Measurements from ENCODE around the gene GTF2F2. TPM values are rescaled to one million over a fixed set of nuclear protein-coding genes. Genes with fewer than 3 reads are reported as not detected.
"Not testable (repeated sequence)": the region's sequence is repeated elsewhere in the genome, so short reads cannot be mapped to it uniquely, and the experiment has no call there.

GTF2F2 gene
- total RNA-seq, 1 experiment from 2014 or later = 67.7 TPM

GRCh38 chr13:45225370-45225769 lies 105.1 kb downstream of the GTF2F2 start:
- no peak for DNase-seq (ENCODE audit: low read depth, low spot score)
- in situ Hi-C loops (cut with HindIII; ENCODE audit: low pct_unique_long_range_greater_than_20kb, low sequenced_read_pairs) = no loop called here

GRCh38 chr13:45226024-45226423 lies 105.7 kb downstream of the GTF2F2 start:
- no peak for DNase-seq (ENCODE audit: low read depth, low spot score)
- in situ Hi-C loops (cut with HindIII; ENCODE audit: low pct_unique_long_range_greater_than_20kb, low sequenced_read_pairs) = no loop called here

GRCh38 chr13:45228002-45228401 lies 107.7 kb downstream of the GTF2F2 start:
- no peak for DNase-seq (ENCODE audit: low read depth, low spot score)
- in situ Hi-C loops (cut with HindIII; ENCODE audit: low pct_unique_long_range_greater_than_20kb, low sequenced_read_pairs) = no loop called here

GRCh38 chr13:45229172-45229571 lies 108.9 kb downstream of the GTF2F2 start:
- in situ Hi-C loops (cut with HindIII; ENCODE audit: low pct_unique_long_range_greater_than_20kb, low sequenced_read_pairs) = no loop called here
- no peak for DNase-seq (ENCODE audit: low read depth, low spot score)

GRCh38 chr13:45231305-45231704 lies 111.0 kb downstream of the GTF2F2 start:
- no peak for DNase-seq (ENCODE audit: low read depth, low spot score)
- in situ Hi-C loops (cut with HindIII; ENCODE audit: low pct_unique_long_range_greater_than_20kb, low sequenced_read_pairs) = no loop called here

- in situ Hi-C loops (cut with HindIII; ENCODE audit: low pct_unique_long_range_greater_than_20kb, low sequenced_read_pairs) = no loop called here
- DNase-seq (ENCODE audit: low read depth, low spot score) = no peak
These were observed 111.4 kb downstream of the GTF2F2 start for GRCh38 chr13:45231722-45232121.

- DNase-seq (ENCODE audit: low read depth, low spot score) = no peak
- in situ Hi-C loops (cut with HindIII; ENCODE audit: low pct_unique_long_range_greater_than_20kb, low sequenced_read_pairs) = no loop called here
These were observed 112.3 kb downstream of the GTF2F2 start for GRCh38 chr13:45232591-45232990.

- in situ Hi-C loops (cut with HindIII; ENCODE audit: low pct_unique_long_range_greater_than_20kb, low sequenced_read_pairs) = no loop called here
- no peak for DNase-seq (ENCODE audit: low read depth, low spot score)
These were observed 118.9 kb downstream of the GTF2F2 start for GRCh38 chr13:45238945-45239795.

GRCh38 chr13:45240143-45240542 lies 119.8 kb downstream of the GTF2F2 start:
- in situ Hi-C loops (cut with HindIII; ENCODE audit: low pct_unique_long_range_greater_than_20kb, low sequenced_read_pairs) = no loop called here
- DNase-seq (ENCODE audit: low read depth, low spot score) = peak; percentile 25

GRCh38 chr13:45242070-45242469 lies 121.8 kb downstream of the GTF2F2 start:
- DNase-seq (ENCODE audit: low read depth, low spot score) = peak; percentile 54
- in situ Hi-C loops (cut with HindIII; ENCODE audit: low pct_unique_long_range_greater_than_20kb, low sequenced_read_pairs) = no loop called here

GRCh38 chr13:45242524-45242923 lies 122.2 kb downstream of the GTF2F2 start:
- no peak for DNase-seq (ENCODE audit: low read depth, low spot score)
- in situ Hi-C loops (cut with HindIII; ENCODE audit: low pct_unique_long_range_greater_than_20kb, low sequenced_read_pairs) = no loop called here

- DNase-seq (ENCODE audit: low read depth, low spot score) = no peak
- in situ Hi-C loops (cut with HindIII; ENCODE audit: low pct_unique_long_range_greater_than_20kb, low sequenced_read_pairs) = no loop called here
These were observed 122.8 kb downstream of the GTF2F2 start for GRCh38 chr13:45243077-45243476.

- DNase-seq (ENCODE audit: low read depth, low spot score); in situ Hi-C loops (cut with HindIII; ENCODE audit: low pct_unique_long_range_greater_than_20kb, low sequenced_read_pairs): not testable (repeated sequence)
These were observed 124.4 kb downstream of the GTF2F2 start for GRCh38 chr13:45244736-45245135.

GRCh38 chr13:45249662-45250061 lies 129.4 kb downstream of the GTF2F2 start:
- in situ Hi-C loops (cut with HindIII; ENCODE audit: low pct_unique_long_range_greater_than_20kb, low sequenced_read_pairs) = no loop called here
- DNase-seq (ENCODE audit: low read depth, low spot score) = no peak

- in situ Hi-C loops (cut with HindIII; ENCODE audit: low pct_unique_long_range_greater_than_20kb, low sequenced_read_pairs) = no loop called here
- no peak for DNase-seq (ENCODE audit: low read depth, low spot score)
These were observed 134.1 kb downstream of the GTF2F2 start for GRCh38 chr13:45254396-45254795.

GRCh38 chr13:45255247-45255987 lies 135.1 kb downstream of the GTF2F2 start:
- DNase-seq (ENCODE audit: low read depth, low spot score) = no peak
- in situ Hi-C loops (cut with HindIII; ENCODE audit: low pct_unique_long_range_greater_than_20kb, low sequenced_read_pairs) = no loop called here

- no peak for DNase-seq (ENCODE audit: low read depth, low spot score)
- in situ Hi-C loops (cut with HindIII; ENCODE audit: low pct_unique_long_range_greater_than_20kb, low sequenced_read_pairs) = no loop called here
These were observed 135.9 kb downstream of the GTF2F2 start for GRCh38 chr13:45256254-45256653.

- no peak for DNase-seq (ENCODE audit: low read depth, low spot score)
- in situ Hi-C loops (cut with HindIII; ENCODE audit: low pct_unique_long_range_greater_than_20kb, low sequenced_read_pairs) = no loop called here
These were observed 137.5 kb downstream of the GTF2F2 start for GRCh38 chr13:45257638-45258333.
